Right atrium auricular region (tissue), 2 donors: ENCODE results near the gene ANKRD13D. TPM values are rescaled to one million over a fixed set of nuclear protein-coding genes. Genes with fewer than 3 reads are reported as not detected.

Experiments used
- DNase-seq: peaks from one replicate; pipeline ENCODE4 v3.0.0-alpha.2; 2019; ENCODE audit warnings: low spot score
- H3K27ac ChIP-seq, 2 donors: fragments of 200-600 bp; sonication (generic); 1 replicate in 1 of 2; 2 replicates in 1 of 2; pipeline ENCODE4 v1.5.1; 2016 to 2019
- H3K27me3 ChIP-seq, 2 donors: fragments of 200-600 bp; sonication (generic); one replicate each; pipeline versions ENCODE4 v1.5.1 to v1.6.0; 2017 to 2019
- H3K36me3 ChIP-seq: fragments of 200-600 bp; sonication (generic); one replicate; pipeline ENCODE4 v1.5.1; 2016
- H3K4me1 ChIP-seq, 2 donors: fragments of 200-600 bp; sonication (generic); one replicate each; pipeline versions ENCODE4 v1.5.1 to v1.6.0; 2017 to 2019
- H3K4me3 ChIP-seq, 2 donors: fragments of 200-600 bp; sonication (generic); 1 replicate in 1 of 2; 2 replicates in 1 of 2; pipeline ENCODE4 v1.5.1; 2017 to 2019; ENCODE audit warnings: mild to moderate bottlenecking in 1 of 2, moderate library complexity in 1 of 2
- H3K9me3 ChIP-seq, 2 donors: fragments of 200-600 bp; sonication (generic); one replicate each; pipeline ENCODE4 v1.5.1; 2019
- total RNA-seq, 2 donors: library from RNA; depleted of rRNA; stranded (reverse); fragments of >200 nt; gene quantifications; one replicate each; pipeline ENCODE4 v1.1.0, GENCODE V29; 2016
- TF ChIP-seq, protein P1 (sequence below), 2 donors: fragments of 200-600 bp; sonication (generic); IDR thresholded peaks; one replicate each; pipeline ENCODE4 v1.5.1; 2019; ENCODE audit warnings: antibody characterized with exemption in 2 of 2

ANKRD13D gene
- total RNA-seq, 2 donors from 2014 or later = 14.1 to 14.9 TPM

DNA sequence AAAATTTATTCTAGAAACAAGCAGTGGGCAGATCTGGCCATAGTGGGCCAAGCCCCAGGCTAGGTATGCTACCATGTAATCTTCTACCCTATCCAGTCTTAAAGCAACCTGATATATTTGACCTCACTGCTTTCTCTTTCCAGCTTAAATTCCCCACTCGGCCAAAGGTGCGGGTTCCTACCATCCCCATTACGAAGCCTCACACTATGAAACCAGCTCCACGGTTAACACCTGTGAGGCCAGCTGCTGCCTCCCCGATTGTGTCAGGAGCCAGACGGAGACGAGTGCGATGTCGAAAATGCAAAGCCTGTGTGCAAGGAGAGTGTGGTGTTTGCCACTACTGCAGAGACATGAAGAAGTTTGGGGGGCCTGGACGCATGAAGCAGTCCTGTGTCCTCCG, 44.1 kb upstream of the ANKRD13D start:
- Histone ChIP-seq H3K4me1 (peaks cover 0 to 50% of the 10 kb centered on the region in 2 donors), H3K9me3 (no peaks in the 10 kb centered on the region), H3K27ac (no peak overlapping the region), H3K4me3 (no peak overlapping the region), H3K27me3 (no peaks in the 10 kb centered on the region), H3K36me3 (peaks cover 68% of the 10 kb centered on the region)
- no peak for DNase-seq
- TF ChIP-seq, protein P1, sequence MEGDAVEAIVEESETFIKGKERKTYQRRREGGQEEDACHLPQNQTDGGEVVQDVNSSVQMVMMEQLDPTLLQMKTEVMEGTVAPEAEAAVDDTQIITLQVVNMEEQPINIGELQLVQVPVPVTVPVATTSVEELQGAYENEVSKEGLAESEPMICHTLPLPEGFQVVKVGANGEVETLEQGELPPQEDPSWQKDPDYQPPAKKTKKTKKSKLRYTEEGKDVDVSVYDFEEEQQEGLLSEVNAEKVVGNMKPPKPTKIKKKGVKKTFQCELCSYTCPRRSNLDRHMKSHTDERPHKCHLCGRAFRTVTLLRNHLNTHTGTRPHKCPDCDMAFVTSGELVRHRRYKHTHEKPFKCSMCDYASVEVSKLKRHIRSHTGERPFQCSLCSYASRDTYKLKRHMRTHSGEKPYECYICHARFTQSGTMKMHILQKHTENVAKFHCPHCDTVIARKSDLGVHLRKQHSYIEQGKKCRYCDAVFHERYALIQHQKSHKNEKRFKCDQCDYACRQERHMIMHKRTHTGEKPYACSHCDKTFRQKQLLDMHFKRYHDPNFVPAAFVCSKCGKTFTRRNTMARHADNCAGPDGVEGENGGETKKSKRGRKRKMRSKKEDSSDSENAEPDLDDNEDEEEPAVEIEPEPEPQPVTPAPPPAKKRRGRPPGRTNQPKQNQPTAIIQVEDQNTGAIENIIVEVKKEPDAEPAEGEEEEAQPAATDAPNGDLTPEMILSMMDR (IDR thresholded peaks at IDR 0.05) = no peak

DNA sequence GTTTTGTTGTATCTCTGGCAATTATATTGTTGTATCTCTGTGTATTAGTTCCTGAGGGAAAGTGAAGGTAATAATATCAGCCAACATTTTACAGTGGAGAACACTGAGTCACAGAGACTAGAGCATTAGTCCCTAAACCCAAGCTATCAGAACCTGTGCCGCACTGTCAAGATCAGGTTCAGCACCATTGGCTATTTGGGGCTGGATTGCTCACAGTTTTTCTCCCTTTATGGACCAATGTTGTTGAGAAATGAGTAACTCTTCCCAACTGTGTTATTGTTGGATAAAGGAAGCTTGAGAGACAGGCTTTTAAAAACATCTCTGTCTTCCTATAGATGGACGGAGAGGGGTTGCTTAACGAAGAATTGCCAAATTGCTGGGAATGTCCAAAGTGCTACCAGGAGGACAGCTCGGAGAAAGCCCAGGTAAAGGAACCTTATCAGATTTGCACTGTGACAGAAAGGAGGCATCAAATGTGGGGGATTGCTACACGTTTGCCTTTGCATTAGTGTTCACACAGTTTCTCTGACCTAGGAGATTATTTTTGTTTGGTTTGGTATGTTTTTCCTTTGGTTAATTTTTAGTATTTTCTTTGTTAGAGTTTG, 41.1 kb upstream of the ANKRD13D start:
- Histone ChIP-seq H3K4me3 (no peak overlapping the region), H3K27ac (peak overlapping the region in 1 of 2 donors; percentile 27), H3K27me3 (no peaks in the 10 kb centered on the region), H3K9me3 (no peaks in the 10 kb centered on the region), H3K4me1 (peaks cover 0 to 23% of the 10 kb centered on the region in 2 donors), H3K36me3 (peaks cover 98% of the 10 kb centered on the region)
- TF ChIP-seq, protein P1 (IDR thresholded peaks at IDR 0.05) = no peak
- no peak for DNase-seq

DNA sequence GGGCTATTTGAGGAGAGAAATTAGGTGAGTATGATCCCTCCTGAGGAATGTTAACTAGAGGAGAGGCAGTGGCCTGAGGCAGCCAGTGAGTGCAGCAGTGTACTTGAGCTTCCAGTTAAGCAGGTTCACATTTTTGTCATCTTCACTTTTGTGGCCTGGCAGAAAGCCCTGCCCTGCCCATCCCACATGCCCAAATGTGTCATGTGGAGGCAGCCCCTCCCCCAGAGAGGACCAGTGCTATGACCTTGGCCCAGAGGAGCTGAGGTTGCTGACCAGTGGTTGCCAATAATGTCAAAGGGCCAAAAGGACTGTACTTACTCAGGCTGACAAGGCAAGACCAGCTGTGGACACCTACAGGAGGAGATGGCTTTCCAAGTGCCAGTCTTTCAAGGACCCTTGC, 40.5 kb upstream of the ANKRD13D start:
- no peak for DNase-seq
- peak overlapping the region; percentile 4 to 27 for H3K27ac ChIP-seq
- H3K36me3 ChIP-seq = peaks cover 98% of the 10 kb centered on the region

DNA sequence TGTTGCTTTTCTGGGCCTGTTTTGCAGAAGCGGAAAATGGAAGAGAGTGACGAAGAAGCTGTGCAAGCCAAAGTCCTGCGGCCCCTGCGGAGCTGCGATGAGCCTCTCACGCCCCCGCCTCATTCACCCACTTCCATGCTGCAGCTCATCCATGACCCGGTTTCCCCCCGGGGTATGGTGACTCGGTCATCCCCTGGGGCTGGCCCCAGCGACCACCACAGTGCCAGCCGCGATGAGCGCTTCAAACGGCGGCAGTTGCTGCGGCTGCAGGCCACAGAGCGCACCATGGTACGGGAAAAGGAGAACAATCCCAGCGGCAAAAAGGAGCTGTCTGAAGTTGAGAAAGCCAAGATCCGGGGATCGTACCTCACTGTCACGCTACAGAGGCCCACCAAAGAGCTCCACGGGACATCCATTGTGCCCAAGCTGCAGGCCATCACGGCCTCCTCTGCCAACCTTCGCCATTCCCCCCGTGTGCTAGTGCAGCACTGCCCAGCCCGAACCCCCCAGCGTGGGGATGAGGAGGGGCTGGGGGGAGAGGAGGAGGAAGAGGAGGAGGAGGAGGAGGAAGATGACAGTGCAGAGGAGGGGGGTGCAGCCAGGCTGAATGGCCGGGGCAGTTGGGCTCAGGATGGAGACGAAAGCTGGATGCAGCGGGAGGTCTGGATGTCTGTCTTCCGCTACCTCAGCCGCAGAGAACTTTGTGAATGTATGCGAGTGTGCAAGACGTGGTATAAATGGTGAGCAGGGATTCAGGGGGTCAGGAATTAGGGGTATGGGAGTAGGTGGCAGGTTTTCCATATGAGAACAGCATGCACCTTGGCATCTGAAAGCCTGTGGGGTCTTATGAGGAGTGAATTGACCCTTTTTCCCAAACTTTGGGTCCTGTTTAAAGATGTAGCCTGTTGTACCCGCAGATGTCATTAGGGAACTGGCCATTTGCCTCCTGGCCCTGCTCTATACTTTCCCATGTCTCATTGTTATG, 38.8 kb upstream of the ANKRD13D start:
- no peak for DNase-seq
- TF ChIP-seq, protein P1 (IDR thresholded peaks at IDR 0.05) = no peak
- Histone ChIP-seq H3K27ac (no peak overlapping the region), H3K27me3 (no peaks in the 10 kb centered on the region), H3K4me3 (no peak overlapping the region), H3K36me3 (peaks cover 98% of the 10 kb centered on the region), H3K9me3 (no peaks in the 10 kb centered on the region), H3K4me1 (peaks cover 0 to 12% of the 10 kb centered on the region in 2 donors)

More for the DNA sequence above, 40.5 kb upstream of the ANKRD13D start:
- H3K4me3 ChIP-seq = no peak overlapping the region
- H3K27me3 ChIP-seq = no peaks in the 10 kb centered on the region
- peaks cover 0 to 17% of the 10 kb centered on the region in 2 donors for H3K4me1 ChIP-seq
- H3K9me3 ChIP-seq = no peaks in the 10 kb centered on the region
- TF ChIP-seq, protein P1 (IDR thresholded peaks at IDR 0.05) = no peak

DNA sequence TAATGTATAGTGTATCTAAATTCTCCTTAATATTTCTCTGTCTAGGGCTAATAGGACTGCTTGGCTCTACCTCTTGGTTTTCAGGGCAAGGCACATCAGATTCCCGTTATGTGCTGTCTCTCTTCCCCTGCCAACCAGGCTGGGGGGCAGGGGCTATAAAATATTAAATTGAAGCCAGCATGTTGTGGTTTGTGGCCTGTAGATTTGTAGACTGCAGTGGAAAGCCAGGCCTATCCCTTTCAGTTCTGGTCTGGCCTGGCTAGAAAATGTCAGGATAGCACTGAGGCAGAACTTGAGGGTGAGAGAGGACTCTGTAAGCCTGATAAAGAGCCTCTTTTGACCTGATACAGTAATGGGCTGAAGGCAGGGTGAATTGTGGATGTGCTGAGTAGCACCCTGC, 37.3 kb upstream of the ANKRD13D start:
- Histone ChIP-seq H3K27me3 (no peaks in the 10 kb centered on the region), H3K27ac (no peak overlapping the region), H3K36me3 (peaks cover 94% of the 10 kb centered on the region), H3K9me3 (no peaks in the 10 kb centered on the region), H3K4me3 (no peak overlapping the region), H3K4me1 (peaks cover 0 to 12% of the 10 kb centered on the region in 2 donors)
- TF ChIP-seq, protein P1 (IDR thresholded peaks at IDR 0.05) = no peak
- DNase-seq = no peak
